Activated naive CD8-positive, alpha-beta T cell treated with anti-CD3 and anti-CD28 coated beads for 36 hours (primary cell): Measurements from ENCODE around the gene NAGS. TPM values are rescaled to one million over a fixed set of nuclear protein-coding genes. Genes with fewer than 3 reads are reported as not detected.
"Not testable (repeated sequence)": the region's sequence is repeated elsewhere in the genome, so short reads cannot be mapped to it uniquely, and the experiment has no call there.

ENCODE experiments used
- DNase-seq: peaks from one replicate; pipeline ENCODE4 v3.0.0; 2021
- H3K27ac Mint-ChIP-seq: one replicate; pipeline ENCODE4 v1.8.0; 2022; ENCODE audit warnings: mild to moderate bottlenecking, moderate library complexity, mixed read lengths
- H3K27me3 Mint-ChIP-seq: one replicate; pipeline ENCODE4 v1.8.0; 2022; ENCODE audit warnings: mild to moderate bottlenecking, mixed read lengths
- H3K36me3 Mint-ChIP-seq: one replicate; pipeline ENCODE4 v1.8.0; 2021; ENCODE audit warnings: mild to moderate bottlenecking, mixed read lengths
- H3K4me1 Mint-ChIP-seq: one replicate; pipeline ENCODE4 v1.8.0; 2021; ENCODE audit warnings: mixed read lengths
- H3K4me3 Mint-ChIP-seq: one replicate; pipeline ENCODE4 v1.8.0; 2022; ENCODE audit warnings: mild to moderate bottlenecking, moderate library complexity, mixed read lengths
- H3K9me3 Mint-ChIP-seq: one replicate; pipeline ENCODE4 v1.8.0; 2022; ENCODE audit warnings: mixed read lengths
- total RNA-seq, 2 experiments: library from RNA; stranded (reverse); gene quantifications; one replicate each; pipeline ENCODE4 v1.2.3, GENCODE V29; 2021

The NAGS gene
- total RNA-seq, 2 experiments from 2014 or later, result 0.82 to 1.1 TPM

- Mint-ChIP-seq H3K36me3 (peaks cover 16% of the 10 kb centered on the region), H3K27me3 (peaks cover 30% of the 10 kb centered on the region), H3K4me3 (peak overlapping the region; percentile 82), H3K4me1 (peaks cover 27% of the 10 kb centered on the region), H3K27ac (no peak overlapping the region), H3K9me3 (no peaks in the 10 kb centered on the region)
- DNase-seq, result no peak
Measured at GRCh38 chr17:44008205-44008909, 3.9 kb downstream of the NAGS start.

DNA sequence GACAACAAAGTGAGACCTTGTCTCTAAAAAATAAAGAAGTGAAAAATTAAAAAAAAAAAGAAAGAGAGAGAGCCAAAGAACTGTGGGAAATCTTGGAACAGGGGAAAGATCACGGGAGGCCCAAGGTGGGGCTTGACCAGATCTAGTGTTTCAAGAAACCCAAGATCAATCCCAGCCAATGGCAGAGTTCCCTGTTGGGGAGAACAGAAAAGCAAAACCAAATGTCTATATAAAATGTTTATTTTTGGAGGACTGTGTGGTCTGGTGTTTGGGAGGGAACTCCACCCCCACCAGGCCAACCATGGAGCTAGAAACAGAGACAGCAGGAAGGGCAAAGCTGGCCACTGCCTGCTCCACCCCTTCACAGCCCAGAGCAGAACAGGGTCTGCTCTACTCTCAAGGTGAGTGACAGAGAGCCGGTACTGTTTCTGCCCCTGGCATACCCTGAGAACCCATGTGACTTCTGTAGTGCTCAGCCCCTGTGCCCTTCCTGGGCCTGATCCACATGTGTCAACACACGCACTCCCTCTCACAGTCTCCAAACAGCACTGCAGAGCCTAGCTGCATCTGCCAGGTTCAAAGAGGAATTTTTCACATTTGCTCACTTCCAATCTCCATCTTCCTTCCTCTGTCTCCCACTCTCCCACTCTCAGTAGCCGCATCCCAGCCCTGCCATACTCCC, 6.7 kb downstream of the NAGS start:
- H3K27ac Mint-ChIP-seq, result no peak overlapping the region
- DNase-seq, result no peak
- H3K36me3 Mint-ChIP-seq, result peaks cover 19% of the 10 kb centered on the region
- peak overlapping the region; percentile 42 for H3K4me3 Mint-ChIP-seq
- no peaks in the 10 kb centered on the region for H3K9me3 Mint-ChIP-seq
- H3K27me3 Mint-ChIP-seq, result peaks cover 16% of the 10 kb centered on the region
- H3K4me1 Mint-ChIP-seq, result peaks cover 28% of the 10 kb centered on the region

GRCh38 chr17:44011876-44012275, 7.5 kb downstream of the NAGS start:
- DNase-seq, result no peak
- no peak overlapping the region for H3K4me3 Mint-ChIP-seq
- peaks cover 19% of the 10 kb centered on the region for H3K36me3 Mint-ChIP-seq
- H3K4me1 Mint-ChIP-seq, result peaks cover 24% of the 10 kb centered on the region
- no peak overlapping the region for H3K27ac Mint-ChIP-seq
- peaks cover 8% of the 10 kb centered on the region for H3K27me3 Mint-ChIP-seq
- H3K9me3 Mint-ChIP-seq, result no peaks in the 10 kb centered on the region

DNA sequence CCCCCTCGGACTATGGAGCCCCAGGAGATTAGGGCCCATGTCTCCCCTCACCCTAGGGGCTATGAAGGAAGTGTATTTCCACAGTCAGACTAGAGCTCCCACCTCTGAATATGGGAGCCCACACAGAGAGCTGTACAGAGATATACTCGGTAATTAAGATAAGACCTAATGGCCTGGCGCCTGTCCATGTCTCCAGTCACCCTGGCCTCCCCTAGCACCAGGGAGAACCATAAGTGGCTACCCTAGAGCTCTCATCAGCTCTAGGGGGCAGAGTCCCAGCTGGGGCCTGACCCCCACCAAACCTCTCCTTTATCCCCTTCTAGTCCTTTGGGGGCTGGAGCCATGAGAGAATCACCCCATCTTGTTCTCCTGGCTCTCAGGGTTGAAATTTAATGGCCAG, 8.0 kb downstream of the NAGS start:
- Mint-ChIP-seq H3K4me3 (no peak overlapping the region), H3K27ac (no peak overlapping the region), H3K36me3 (peaks cover 19% of the 10 kb centered on the region)

GRCh38 chr17:44012874-44013273, 8.5 kb downstream of the NAGS start:
- peaks cover 22% of the 10 kb centered on the region for H3K4me1 Mint-ChIP-seq
- no peaks in the 10 kb centered on the region for H3K9me3 Mint-ChIP-seq
- no peak for DNase-seq
- H3K27me3 Mint-ChIP-seq, result peaks cover 3% of the 10 kb centered on the region
- H3K4me3 Mint-ChIP-seq, result no peak overlapping the region
- no peak overlapping the region for H3K27ac Mint-ChIP-seq
- peaks cover 19% of the 10 kb centered on the region for H3K36me3 Mint-ChIP-seq

More for the DNA sequence above, 8.0 kb downstream of the NAGS start:
- DNase-seq, result no peak
- Mint-ChIP-seq H3K4me1 (peaks cover 24% of the 10 kb centered on the region), H3K27me3 (peaks cover 6% of the 10 kb centered on the region), H3K9me3 (no peaks in the 10 kb centered on the region)

- no peaks in the 10 kb centered on the region for H3K27me3 Mint-ChIP-seq
- H3K4me1 Mint-ChIP-seq, result peaks cover 14% of the 10 kb centered on the region
- peak; percentile 18 for DNase-seq
- peak overlapping the region; percentile 97 for H3K27ac Mint-ChIP-seq
- peaks cover 16% of the 10 kb centered on the region for H3K36me3 Mint-ChIP-seq
- peak overlapping the region; percentile 100 for H3K4me3 Mint-ChIP-seq
- H3K9me3 Mint-ChIP-seq, result no peaks in the 10 kb centered on the region
Measured at GRCh38 chr17:44014133-44014436, 9.7 kb downstream of the NAGS start.

GRCh38 chr17:44014437-44015172, 10.2 kb downstream of the NAGS start, which contains the start of gene TMEM101:
Gene TMEM101 (minus strand): TSS chr17:44014963. CDS start chr17:44014952, 11 bp downstream.
- peak; percentile 89 for DNase-seq
- Mint-ChIP-seq H3K4me1 (peaks cover 14% of the 10 kb centered on the region), H3K27me3 (no peaks in the 10 kb centered on the region), H3K4me3 (peak within 1 kb of the TSS; percentile 100), H3K9me3 (no peaks in the 10 kb centered on the region), H3K36me3 (peaks cover 12% of the 10 kb centered on the region), H3K27ac (peak within 1 kb of the TSS; percentile 97)

GRCh38 chr17:44021227-44021626, 16.8 kb downstream of the NAGS start:
- not testable (repeated sequence) for H3K9me3 Mint-ChIP-seq, H3K27me3 Mint-ChIP-seq, H3K4me3 Mint-ChIP-seq

GRCh38 chr17:44022246-44022645, 17.8 kb downstream of the NAGS start:
- H3K4me1 Mint-ChIP-seq, result peaks cover 2% of the 10 kb centered on the region

More at GRCh38 chr17:44021227-44021626, 16.8 kb downstream of the NAGS start:
- not testable (repeated sequence) for H3K27ac Mint-ChIP-seq, DNase-seq, H3K4me1 Mint-ChIP-seq, H3K36me3 Mint-ChIP-seq

DNA sequence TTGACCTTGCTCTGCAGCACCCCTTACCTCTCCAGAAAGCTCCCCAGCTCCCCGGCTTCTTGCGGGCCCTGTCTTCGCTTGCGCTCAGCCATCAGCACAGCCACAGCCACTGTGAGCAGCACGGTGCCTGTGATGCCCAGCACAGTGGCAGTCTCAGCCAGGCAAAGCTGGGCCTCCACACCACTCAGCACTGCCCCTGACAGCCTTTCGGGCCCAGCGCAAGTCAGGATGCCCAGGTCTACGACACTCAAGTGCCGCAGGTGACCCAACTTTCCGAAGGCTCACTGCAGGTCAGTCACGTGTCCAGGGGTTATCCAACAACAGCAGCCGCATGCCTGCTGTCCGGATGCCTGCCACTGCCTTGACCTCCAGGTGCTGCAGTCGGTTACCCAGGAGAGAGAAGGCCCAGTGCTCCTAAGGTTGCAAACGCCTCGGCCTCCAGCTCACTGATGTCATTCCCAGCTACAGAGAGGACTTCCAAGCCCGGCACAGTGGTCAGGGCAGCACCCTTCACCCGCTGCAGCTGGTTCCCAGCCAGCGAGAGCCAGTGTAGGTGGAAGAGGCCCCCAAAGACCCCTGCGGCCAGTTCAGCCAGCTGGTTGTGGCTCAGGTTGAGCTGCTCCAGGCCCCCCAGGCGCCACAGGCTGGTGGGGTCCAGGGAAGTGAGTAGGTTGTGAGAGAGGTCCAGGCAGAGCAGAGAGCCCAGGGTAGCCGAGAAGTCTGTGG, 19.3 kb downstream of the NAGS start:
- Mint-ChIP-seq H3K9me3 (no peaks in the 10 kb centered on the region), H3K4me1 (no peaks in the 10 kb centered on the region), H3K27ac (no peak overlapping the region), H3K4me3 (no peak overlapping the region), H3K27me3 (no peaks in the 10 kb centered on the region), H3K36me3 (no peaks in the 10 kb centered on the region)
- no peak for DNase-seq

More at GRCh38 chr17:44022246-44022645, 17.8 kb downstream of the NAGS start:
- Mint-ChIP-seq H3K27ac (no peak overlapping the region), H3K4me3 (no peak overlapping the region), H3K36me3 (no peaks in the 10 kb centered on the region), H3K9me3 (no peaks in the 10 kb centered on the region), H3K27me3 (no peaks in the 10 kb centered on the region)
- DNase-seq, result no peak

- H3K27ac Mint-ChIP-seq, result no peak overlapping the region
- no peaks in the 10 kb centered on the region for H3K9me3 Mint-ChIP-seq
- no peak overlapping the region for H3K4me3 Mint-ChIP-seq
- no peaks in the 10 kb centered on the region for H3K27me3 Mint-ChIP-seq
- H3K36me3 Mint-ChIP-seq, result no peaks in the 10 kb centered on the region
- DNase-seq, result no peak
- no peaks in the 10 kb centered on the region for H3K4me1 Mint-ChIP-seq
Measured at GRCh38 chr17:44024271-44024663, 19.8 kb downstream of the NAGS start.

DNA sequence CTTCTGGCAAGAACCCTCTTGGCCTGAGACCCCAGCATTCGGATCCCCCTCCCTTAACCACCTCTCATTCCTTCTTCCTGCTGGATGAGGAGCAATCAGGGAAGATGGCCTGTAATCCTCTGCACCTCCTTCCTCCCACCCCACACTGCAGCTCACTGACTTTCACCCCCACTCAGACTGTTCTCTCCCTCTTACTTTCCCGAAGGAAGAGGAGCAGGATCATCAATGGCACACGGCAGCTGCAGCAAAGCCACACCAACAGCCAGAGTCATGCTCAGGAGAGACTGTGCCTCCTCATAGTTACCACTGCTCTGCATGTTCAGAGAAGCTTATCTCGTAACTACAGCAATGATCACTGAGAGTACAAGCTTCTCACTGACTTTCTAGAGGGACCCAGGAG, 20.4 kb downstream of the NAGS start:
- Mint-ChIP-seq H3K27me3 (no peaks in the 10 kb centered on the region), H3K27ac (no peak overlapping the region), H3K36me3 (no peaks in the 10 kb centered on the region), H3K4me1 (no peaks in the 10 kb centered on the region), H3K9me3 (no peaks in the 10 kb centered on the region), H3K4me3 (no peak overlapping the region)
- no peak for DNase-seq

DNA sequence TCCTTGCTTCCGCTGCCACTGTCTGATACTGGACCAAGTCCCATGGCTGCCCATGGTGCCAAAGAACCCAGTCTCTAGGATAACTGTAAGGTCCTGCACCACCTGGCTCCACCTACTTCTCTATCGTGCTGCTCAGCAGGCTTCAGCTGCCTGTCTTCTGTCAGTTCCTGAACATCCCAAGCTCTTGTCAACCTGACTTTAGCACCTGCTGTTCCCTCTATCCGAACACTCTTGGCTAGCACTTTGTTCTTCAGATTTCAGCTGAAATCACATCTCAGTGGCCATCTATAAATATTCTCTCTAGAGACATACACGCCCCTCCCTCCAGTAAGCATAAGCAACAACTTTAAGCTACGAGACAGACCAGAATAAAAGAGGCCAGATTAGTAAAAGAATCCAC, 25.3 kb downstream of the NAGS start:
- Mint-ChIP-seq H3K36me3 (peaks cover 13% of the 10 kb centered on the region), H3K27me3 (no peaks in the 10 kb centered on the region), H3K4me3 (no peak overlapping the region), H3K9me3 (no peaks in the 10 kb centered on the region), H3K4me1 (peaks cover 5% of the 10 kb centered on the region), H3K27ac (no peak overlapping the region)
- DNase-seq, result no peak

- Mint-ChIP-seq H3K27ac (no peak overlapping the region), H3K27me3 (no peaks in the 10 kb centered on the region), H3K4me1 (peaks cover 5% of the 10 kb centered on the region), H3K4me3 (no peak overlapping the region), H3K36me3 (peaks cover 13% of the 10 kb centered on the region), H3K9me3 (no peaks in the 10 kb centered on the region)
- DNase-seq, result no peak
Measured at GRCh38 chr17:44030482-44030881, 26.1 kb downstream of the NAGS start.
